HG02678 (cell line): ENCODE results near the gene DVL3.

ENCODE experiments used
- ATAC-seq: cut with Tn5 transposase; IDR thresholded peaks from one replicate; pipeline ENCODE4 v1.9.1; 2021; ENCODE audit warnings: mild to moderate bottlenecking, moderate library complexity; ENCODE audit not compliant: unreplicated experiment

DVL3 gene

DNA sequence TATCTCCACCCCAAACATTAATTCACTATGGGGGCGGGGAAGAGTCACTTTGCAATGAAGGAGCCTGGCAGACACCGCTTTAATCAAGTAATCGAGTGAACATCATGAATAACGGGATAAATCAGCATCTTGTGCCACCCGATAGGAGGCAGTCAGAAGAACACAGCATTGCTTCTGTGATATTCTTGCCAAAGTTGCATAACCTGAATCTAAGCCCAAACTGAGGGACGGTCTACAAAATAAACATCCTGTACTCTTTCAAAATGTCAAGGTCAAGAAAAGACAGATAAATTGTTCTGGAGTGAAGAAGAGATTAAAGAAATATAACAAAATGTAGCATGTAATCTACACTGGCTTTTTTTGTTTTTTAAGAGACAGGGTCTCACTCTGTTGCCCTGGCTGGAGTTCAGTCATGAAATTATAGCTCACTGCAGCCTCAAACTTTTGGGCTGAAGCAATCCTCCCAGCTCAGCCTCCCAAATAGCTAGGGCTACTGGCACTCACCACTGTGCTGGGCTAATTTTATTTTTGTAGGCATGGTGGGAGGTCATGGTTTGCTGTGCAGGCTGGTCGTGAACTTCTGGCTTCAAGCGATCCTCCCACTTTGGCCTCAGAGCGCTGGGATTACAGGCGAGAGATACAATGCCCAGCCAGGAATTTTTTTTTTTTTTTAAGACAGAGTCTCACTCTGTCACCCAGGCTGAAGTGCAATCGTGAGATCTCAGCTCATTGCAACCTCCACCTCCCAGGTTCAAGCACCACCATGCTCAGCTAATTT is 54.2 kb downstream of the DVL3 start:
- no peak for ATAC-seq

DNA sequence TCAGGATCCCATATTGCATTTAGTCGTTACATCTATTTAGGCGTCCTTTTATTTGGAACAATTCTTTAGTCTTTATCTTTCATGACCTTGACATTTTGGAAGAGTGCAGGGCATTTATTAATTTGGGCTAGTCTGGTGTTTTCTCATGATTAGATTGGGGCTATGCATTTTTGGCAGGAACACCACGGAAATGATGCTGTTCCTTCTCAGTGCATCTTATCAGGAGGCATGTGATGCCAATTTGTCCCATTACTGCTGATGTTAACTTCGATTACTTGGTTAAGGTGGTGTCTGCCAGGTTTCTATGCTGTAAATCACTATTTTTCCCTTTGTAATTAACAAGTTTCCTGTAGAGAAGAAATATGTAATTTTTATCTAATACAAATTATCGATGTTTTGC is 56.1 kb downstream of the DVL3 start:
- no peak for ATAC-seq

DNA sequence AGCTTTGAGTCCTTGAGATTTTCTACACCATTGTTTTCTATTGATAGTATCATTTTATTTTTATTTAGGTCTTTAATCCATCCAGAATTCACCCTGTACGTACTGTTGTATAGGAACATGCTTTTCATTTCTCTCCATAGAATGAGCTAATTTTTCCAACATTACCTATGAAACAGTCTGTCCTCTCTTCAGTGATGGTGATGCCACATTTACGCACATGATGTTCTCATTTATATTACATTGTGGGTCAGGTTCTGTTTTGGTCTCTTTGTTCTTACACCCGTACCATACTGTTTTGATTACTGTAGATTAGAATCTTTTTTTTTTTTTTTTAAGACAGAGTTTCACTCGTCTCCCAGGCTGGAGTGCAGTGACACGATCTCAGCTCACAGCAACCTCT is 56.5 kb downstream of the DVL3 start:
- no peak for ATAC-seq

DNA sequence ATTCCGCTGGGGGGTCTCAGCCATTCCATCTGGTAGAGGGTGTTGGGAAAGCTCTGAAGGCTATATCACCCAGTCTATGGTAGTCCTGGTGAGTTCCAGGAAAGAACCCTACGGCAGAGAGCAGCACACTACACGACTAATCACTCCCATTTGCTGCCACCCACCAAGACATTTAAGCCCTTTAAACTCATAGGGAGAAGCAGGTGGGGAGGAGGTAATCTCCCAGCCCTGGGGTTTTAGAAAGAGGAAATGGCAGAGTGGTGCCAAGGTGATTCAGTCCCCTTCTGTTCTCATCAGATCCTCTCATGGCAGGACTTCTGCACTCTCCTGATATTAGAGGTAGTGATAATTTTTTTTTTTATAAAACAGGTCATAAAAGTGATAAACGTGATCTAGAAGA is 63.6 kb downstream of the DVL3 start:
- ATAC-seq: no peak

DNA sequence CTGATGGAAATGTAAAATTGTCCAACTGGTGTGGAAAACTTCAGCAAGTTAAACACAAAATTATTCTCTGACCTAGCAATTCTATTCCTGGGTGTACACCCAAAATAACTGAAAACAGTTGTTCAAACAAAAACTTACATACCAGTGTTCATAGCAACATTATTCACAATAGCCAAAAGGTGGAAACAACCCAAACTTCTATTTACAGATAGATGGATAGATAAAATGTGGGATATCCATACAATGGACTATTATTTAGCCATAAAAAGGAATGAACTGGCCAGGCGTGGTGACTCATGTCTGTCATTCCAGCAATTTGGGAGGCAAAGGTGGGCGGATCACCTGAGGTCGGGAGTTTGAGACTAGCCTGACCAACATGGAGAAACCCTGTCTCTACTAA is 67.3 kb downstream of the DVL3 start:
- ATAC-seq: no peak
